Retinal pigment epithelial cell (primary cell): ENCODE data around the gene ERMN.

Experiments used
- DNase-seq: peaks from one replicate; pipeline ENCODE4 v3.0.0-alpha.2; 2010; ENCODE audit warnings: low read depth
- H3K4me3 ChIP-seq: 2 replicates; pipeline ENCODE4 v1.5.1; 2011; ENCODE audit warnings: mild to moderate bottlenecking, low read length, control low read depth, moderate library complexity
- TF ChIP-seq, protein P1 (sequence below): conservative IDR thresholded peaks from 2 replicates; pipeline ENCODE4 v1.5.1; 2011; ENCODE audit warnings: low read depth, low read length, control low read depth, inconsistent platforms

The ERMN gene

GRCh38 chr2:157307021-157307420 is 18.6 kb downstream of the ERMN start:
- no peak for DNase-seq
- TF ChIP-seq, protein P1, sequence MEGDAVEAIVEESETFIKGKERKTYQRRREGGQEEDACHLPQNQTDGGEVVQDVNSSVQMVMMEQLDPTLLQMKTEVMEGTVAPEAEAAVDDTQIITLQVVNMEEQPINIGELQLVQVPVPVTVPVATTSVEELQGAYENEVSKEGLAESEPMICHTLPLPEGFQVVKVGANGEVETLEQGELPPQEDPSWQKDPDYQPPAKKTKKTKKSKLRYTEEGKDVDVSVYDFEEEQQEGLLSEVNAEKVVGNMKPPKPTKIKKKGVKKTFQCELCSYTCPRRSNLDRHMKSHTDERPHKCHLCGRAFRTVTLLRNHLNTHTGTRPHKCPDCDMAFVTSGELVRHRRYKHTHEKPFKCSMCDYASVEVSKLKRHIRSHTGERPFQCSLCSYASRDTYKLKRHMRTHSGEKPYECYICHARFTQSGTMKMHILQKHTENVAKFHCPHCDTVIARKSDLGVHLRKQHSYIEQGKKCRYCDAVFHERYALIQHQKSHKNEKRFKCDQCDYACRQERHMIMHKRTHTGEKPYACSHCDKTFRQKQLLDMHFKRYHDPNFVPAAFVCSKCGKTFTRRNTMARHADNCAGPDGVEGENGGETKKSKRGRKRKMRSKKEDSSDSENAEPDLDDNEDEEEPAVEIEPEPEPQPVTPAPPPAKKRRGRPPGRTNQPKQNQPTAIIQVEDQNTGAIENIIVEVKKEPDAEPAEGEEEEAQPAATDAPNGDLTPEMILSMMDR: peak; percentile 44
- no peak overlapping the region for H3K4me3 ChIP-seq

DNA sequence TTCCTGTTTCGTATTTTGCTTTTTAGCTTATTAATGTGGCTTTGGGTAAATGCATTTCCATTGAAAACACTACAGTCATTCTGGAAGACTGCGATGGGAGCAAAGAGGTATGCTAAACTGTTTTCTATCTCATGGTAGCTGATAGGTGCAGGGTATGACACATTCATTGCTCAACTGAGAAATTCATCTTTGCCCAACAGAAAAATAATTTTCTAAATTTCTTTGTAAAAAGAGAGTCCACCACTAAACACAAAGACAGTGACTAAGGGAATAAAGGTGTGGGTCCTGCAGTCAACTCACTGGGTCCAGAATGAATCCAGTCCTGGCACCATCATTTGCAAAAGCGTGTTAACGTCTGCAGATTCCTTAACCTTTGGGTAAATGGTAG is 19.9 kb downstream of the ERMN start:
- TF ChIP-seq, protein P1: no peak
- no peak overlapping the region for H3K4me3 ChIP-seq
- DNase-seq: no peak

DNA sequence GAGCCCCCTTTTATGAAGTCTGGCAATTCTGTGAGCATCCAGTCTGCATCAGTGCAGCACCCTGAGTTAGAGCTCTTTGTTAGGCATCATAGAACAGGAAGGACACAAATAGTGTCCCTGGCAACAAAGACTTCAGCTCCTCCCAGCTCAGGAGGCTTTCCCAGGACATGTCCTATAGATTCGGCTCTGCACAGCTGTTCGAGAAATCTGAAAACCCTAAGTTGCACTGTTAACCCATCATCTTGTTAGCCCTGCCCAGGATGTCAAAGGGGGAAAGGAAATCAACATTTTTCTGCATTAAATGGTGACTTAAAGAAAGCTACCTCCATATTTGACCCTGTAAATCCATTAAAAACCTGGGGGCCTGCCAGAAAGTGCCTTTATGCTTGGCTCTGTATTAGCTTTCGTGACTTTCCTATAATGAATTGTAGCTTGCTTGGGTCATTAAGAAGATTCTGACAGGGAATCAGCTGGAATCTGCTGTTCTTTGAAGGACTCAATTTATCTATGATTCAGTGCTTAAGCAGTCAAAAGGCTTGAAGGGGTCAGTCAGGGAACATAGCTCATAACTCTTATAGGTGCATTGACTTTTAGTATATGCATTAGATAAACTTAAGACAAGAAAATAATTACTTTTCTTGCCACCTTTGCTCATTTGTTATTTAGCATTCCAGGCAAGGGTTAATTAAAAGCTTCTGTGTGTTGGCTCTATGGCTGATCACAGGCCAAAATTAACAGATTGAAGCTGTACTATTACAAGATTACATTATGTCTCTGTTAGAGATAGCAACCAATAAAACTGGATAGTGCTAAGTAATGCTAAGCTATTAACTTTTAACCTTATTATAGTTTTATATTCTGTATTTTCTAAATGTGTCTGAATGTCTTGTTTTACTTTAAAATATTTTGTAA is 20.6 kb downstream of the ERMN start:
- TF ChIP-seq, protein P1: no peak
- H3K4me3 ChIP-seq: no peak overlapping the region
- peak; percentile 47 for DNase-seq

- TF ChIP-seq, protein P1: no peak
- H3K4me3 ChIP-seq: no peak overlapping the region
- DNase-seq: no peak
Measured at GRCh38 chr2:157303612-157304011, 22.0 kb downstream of the ERMN start.

GRCh38 chr2:157302492-157303099 is 23.0 kb downstream of the ERMN start:
- H3K4me3 ChIP-seq: no peak overlapping the region
- no peak for DNase-seq
- TF ChIP-seq, protein P1: peak; percentile 64

GRCh38 chr2:157301307-157301706 is 24.3 kb downstream of the ERMN start:
- TF ChIP-seq, protein P1: no peak
- no peak overlapping the region for H3K4me3 ChIP-seq
- DNase-seq: no peak
